GM13977 (cell line): Measurements from ENCODE around the gene ZNF169.
"Not testable (repeated sequence)": the region's sequence is repeated elsewhere in the genome, so short reads cannot be mapped to it uniquely, and the experiment has no call there.

Source experiments
- DNase-seq: peaks from one replicate; pipeline ENCODE4 v3.0.0; 2012; ENCODE audit warnings: low spot score
- CTCF ChIP-seq: IDR thresholded peaks from 2 replicates; pipeline ENCODE4 v1.5.1; 2012; ENCODE audit warnings: mild to moderate bottlenecking, control low read depth; ENCODE audit not compliant: insufficient read depth; ENCODE audit errors: extremely low read depth, missing control alignments
- in situ Hi-C: fragments of 300-500 bp; cut with MboI; formaldehyde crosslinking; loops from one replicate; pipeline ENCODE4 v1.12.0; 2022; ENCODE audit warnings: low sequenced_read_pairs, low pct_unique_long_range_greater_than_20kb, mixed read lengths, inconsistent platforms; ENCODE audit not compliant: unreplicated experiment

The ZNF169 gene

GRCh38 chr9:94289691-94290090, 30.6 kb downstream of the ZNF169 start:
- TF ChIP-seq CTCF: no peak
- in situ Hi-C loops: no loop called here
- no peak for DNase-seq

- in situ Hi-C loops: no loop called here
- no peak for TF ChIP-seq CTCF
- no peak for DNase-seq
Measured at GRCh38 chr9:94298949-94299599, 40.0 kb downstream of the ZNF169 start.

DNA sequence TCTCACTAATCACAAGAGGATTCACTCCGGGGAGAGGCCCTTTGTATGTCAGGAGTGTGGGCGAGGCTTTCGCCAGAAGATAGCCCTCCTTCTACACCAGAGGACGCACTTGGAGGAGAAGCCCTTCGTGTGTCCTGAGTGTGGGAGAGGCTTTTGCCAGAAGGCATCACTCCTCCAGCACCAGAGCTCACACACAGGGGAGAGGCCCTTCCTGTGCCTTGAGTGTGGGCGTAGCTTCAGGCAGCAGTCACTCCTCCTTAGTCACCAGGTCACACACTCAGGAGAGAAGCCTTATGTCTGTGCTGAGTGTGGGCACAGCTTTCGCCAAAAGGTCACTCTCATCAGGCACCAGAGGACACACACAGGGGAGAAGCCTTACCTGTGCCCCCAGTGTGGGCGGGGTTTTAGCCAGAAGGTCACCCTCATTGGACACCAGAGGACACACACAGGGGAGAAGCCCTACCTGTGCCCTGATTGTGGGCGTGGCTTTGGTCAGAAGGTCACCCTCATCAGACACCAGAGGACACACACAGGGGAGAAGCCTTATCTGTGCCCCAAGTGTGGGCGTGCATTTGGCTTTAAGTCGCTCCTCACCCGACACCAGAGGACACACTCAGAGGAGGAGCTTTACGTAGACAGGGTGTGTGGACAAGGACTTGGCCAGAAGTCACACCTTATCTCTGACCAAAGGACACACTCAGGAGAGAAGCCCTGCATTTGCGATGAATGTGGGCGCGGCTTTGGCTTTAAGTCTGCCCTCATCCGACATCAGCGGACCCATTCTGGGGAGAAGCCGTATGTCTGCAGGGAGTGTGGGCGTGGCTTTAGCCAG, 41.6 kb downstream of the ZNF169 start:
- in situ Hi-C loops: no loop called here
- DNase-seq: no peak
- no peak for TF ChIP-seq CTCF

GRCh38 chr9:94301583-94301982, 42.5 kb downstream of the ZNF169 start:
- DNase-seq: no peak
- TF ChIP-seq CTCF: no peak
- in situ Hi-C loops: no loop called here

DNA sequence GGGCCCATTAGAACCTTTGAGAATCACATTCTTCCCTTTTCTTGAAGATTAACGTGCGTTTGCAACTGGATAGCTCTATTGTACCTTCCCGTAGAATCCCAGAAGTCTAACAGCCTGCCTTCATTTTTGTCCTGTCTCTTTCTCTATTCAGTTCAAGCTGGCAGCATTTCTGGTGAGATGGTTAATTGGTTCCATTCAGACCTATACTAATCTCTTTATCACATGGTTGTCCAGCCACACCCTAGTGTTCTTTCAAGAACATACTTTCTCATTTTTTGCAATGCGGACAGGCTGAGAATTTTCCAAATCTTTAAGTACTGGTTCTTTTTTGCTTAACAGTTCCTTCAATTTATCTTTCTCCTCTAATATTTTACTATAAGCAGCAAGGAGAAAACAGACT, 43.3 kb downstream of the ZNF169 start:
- TF ChIP-seq CTCF: no peak
- in situ Hi-C loops: no loop called here
- no peak for DNase-seq

DNA sequence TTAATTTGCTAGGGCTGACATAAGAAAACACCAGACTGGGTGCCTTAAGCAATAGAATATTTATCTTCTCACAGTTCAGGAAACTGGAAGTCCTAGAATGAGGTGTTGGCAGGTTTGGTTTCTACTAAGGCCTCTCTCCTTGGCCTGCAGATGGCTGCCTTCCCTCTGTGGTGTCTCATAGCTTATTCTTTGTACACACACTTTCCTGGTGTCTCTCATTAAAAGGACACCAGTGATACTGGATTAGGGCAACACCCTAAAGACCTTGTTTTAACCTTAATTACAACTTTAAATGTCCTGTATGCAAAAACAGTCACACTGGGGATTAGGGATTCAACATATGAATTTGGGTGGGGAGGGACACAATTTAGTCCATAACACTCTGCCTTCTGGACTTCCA, 44.2 kb downstream of the ZNF169 start:
- in situ Hi-C loops: no loop called here
- DNase-seq: no peak
- TF ChIP-seq CTCF: no peak

DNA sequence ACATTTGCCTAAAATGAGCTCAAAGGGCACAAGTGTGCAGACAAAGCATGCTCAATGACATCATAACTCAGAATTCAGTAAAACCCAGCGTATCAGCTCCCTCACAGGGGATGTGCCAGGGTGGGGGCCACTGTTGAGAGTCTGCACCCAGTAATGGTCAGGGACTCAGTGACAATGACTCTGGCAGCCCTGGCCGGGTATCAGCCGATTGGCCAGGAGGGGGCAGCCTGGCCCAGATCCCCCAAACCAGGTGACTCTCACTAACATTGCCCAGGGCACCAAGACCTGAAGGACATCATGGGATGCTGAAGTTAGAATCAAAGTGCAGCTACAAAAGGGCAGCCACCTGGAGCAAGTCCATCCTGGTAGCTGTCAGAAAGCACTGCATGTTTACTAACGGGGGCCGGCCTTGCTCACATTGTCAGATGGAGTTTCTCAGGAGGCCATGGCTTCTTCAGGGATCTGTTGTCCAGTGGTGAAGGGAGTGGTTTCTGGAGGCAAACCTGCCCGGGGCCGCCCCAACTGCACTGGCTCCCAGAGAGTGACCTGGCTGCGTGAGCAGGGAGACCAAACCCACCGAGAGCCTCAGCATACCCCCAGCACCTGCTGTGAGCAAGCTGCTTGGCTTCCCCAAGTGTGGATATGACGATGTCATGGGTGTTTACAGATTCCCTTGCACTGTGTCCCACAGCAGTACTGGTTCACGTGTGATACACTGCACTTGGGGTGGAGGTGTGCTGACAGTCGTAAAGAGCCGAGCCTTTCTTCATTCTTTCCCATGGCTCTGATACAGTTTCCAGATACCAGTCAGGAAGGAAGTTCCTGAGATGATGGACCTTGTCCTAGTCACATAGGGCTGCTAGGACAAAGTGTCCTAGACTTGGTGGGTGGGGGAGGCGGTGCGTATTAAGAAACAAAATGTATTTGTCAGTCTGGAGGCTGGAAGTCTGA, 56.2 kb downstream of the ZNF169 start:
- in situ Hi-C loops, DNase-seq: not testable (repeated sequence)

- in situ Hi-C loops, DNase-seq: not testable (repeated sequence)
Measured at GRCh38 chr9:94316236-94316635, 57.1 kb downstream of the ZNF169 start.

GRCh38 chr9:94317949-94318657, 59.0 kb downstream of the ZNF169 start:
- in situ Hi-C loops, DNase-seq: not testable (repeated sequence)
